Upper lobe of left lung (tissue), 6 donors: ENCODE results near the gene RNF208. TPM values are rescaled to one million over a fixed set of nuclear protein-coding genes. Genes with fewer than 3 reads are reported as not detected.
A peak's percentile ranks its signal among the peaks of the same experiment; 100 is the strongest.

ENCODE experiments used
- ATAC-seq, 2 donors: fragments of 200-7000 bp; cut with Tn5 transposase; one replicate each; pipeline ENCODE4 v1.9.1; 2022; ENCODE audit warnings: mild to moderate bottlenecking in 2 of 2, moderate library complexity in 2 of 2; ENCODE audit not compliant: low FRiP score in 2 of 2
- DNase-seq, 2 donors: peaks; one replicate each; pipeline ENCODE4 v3.0.0-alpha.2; 2019 to 2020
- H3K27ac ChIP-seq, 4 donors: fragments of 200-600 bp; sonication (generic); one replicate each; pipeline ENCODE4 v1.5.1; 2016 to 2019
- H3K27me3 ChIP-seq, 4 donors: fragments of 200-600 bp; sonication (generic); one replicate each; pipeline ENCODE4 v1.5.1; 2017 to 2019
- H3K36me3 ChIP-seq, 4 donors: fragments of 200-600 bp; sonication (generic); one replicate each; pipeline ENCODE4 v1.5.1; 2016 to 2019
- H3K4me1 ChIP-seq, 4 donors: fragments of 200-600 bp; sonication (generic); one replicate each; pipeline ENCODE4 v1.5.1; 2018 to 2019
- H3K4me3 ChIP-seq, 4 donors: fragments of 200-600 bp; sonication (generic); one replicate each; pipeline ENCODE4 v1.5.1; 2017 to 2019; ENCODE audit warnings: mild to moderate bottlenecking in 2 of 4, moderate library complexity in 1 of 4
- H3K9me3 ChIP-seq, 4 donors: fragments of 200-600 bp; sonication (generic); one replicate each; pipeline ENCODE4 v1.5.1; 2018 to 2019
- CTCF ChIP-seq, 6 experiments: fragments of 450-650 bp in 4 of 6; fragments of 200-600 bp in 2 of 6; sonication (generic) in 2 of 6; IDR thresholded peaks; one replicate each; pipeline ENCODE4 v1.5.1; 2016 to 2019; ENCODE audit warnings: antibody characterized with exemption in 6 of 6
- EP300 ChIP-seq, 4 donors: sonication (generic); formaldehyde crosslinking; IDR thresholded peaks; one replicate each; pipeline ENCODE4 v1.5.1; 2017; ENCODE audit warnings: antibody characterized with exemption in 4 of 4, control low read depth in 2 of 4
- POLR2A ChIP-seq, 4 donors: fragments of 450-650 bp; IDR thresholded peaks; one replicate each; pipeline ENCODE4 v1.5.1; 2016 to 2017; ENCODE audit warnings: antibody characterized with exemption in 4 of 4, mild to moderate bottlenecking in 2 of 4
- POLR2AphosphoS5 ChIP-seq, 2 donors: sonication (generic); formaldehyde crosslinking; IDR thresholded peaks; one replicate each; pipeline ENCODE4 v1.5.1; 2017; ENCODE audit warnings: antibody characterized with exemption in 2 of 2
- WGBS, 2 donors: methylation state at CpG; one replicate each; pipeline ENCODE4 v1.1.5; 2017 to 2018; 5-methylcytosine and 5-hydroxymethylcytosine counted together
- total RNA-seq, 6 donors: library from RNA; depleted of rRNA in 4 of 6; stranded (reverse); fragments of >200 nt in 4 of 6; gene quantifications; one replicate each; pipeline versions ENCODE4 v1.1.0 to v1.2.1, GENCODE V29; 2016 to 2021
- donor health status: DM: no; HTN: no; CAD: no; lungs with moderate emphysema.
- donor health status: DM: no; HTN: yes; CAD: no; lungs with severe emphysema.

RNF208 gene
- total RNA-seq, 6 donors from 2014 or later: 2.3 to 12.6 (median 4.5) TPM

- TF ChIP-seq EP300 (IDR thresholded peaks at IDR 0.05): no peak
- TF ChIP-seq POLR2A (IDR thresholded peaks at IDR 0.05): no peak
- TF ChIP-seq CTCF (IDR thresholded peaks at IDR 0.05): no peak
- no peak for TF ChIP-seq POLR2AphosphoS5 (IDR thresholded peaks at IDR 0.05)
- Histone ChIP-seq H3K27ac (peak overlapping the region; percentile 90 to 96 (median 94)), H3K4me3 (peak overlapping the region; percentile 75 to 100 (median 86)), H3K27me3 (no peaks in the 10 kb centered on the region), H3K4me1 (peaks cover 35 to 55% (median 42%) of the 10 kb centered on the region in 4 donors), H3K36me3 (peaks cover 7 to 58% (median 35%) of the 10 kb centered on the region in 4 donors), H3K9me3 (no peaks in the 10 kb centered on the region)
- peak in 1 of 2 donors; percentile 59 for ATAC-seq
- peak in 1 of 2 donors; percentile 44 for DNase-seq
- WGBS, 2 donors: 30 to 36% methylated on average over 7 to 21 of the region's 23 CpGs
Observed at GRCh38 chr9:137189297-137190295, 32.4 kb downstream of the RNF208 start.

DNA sequence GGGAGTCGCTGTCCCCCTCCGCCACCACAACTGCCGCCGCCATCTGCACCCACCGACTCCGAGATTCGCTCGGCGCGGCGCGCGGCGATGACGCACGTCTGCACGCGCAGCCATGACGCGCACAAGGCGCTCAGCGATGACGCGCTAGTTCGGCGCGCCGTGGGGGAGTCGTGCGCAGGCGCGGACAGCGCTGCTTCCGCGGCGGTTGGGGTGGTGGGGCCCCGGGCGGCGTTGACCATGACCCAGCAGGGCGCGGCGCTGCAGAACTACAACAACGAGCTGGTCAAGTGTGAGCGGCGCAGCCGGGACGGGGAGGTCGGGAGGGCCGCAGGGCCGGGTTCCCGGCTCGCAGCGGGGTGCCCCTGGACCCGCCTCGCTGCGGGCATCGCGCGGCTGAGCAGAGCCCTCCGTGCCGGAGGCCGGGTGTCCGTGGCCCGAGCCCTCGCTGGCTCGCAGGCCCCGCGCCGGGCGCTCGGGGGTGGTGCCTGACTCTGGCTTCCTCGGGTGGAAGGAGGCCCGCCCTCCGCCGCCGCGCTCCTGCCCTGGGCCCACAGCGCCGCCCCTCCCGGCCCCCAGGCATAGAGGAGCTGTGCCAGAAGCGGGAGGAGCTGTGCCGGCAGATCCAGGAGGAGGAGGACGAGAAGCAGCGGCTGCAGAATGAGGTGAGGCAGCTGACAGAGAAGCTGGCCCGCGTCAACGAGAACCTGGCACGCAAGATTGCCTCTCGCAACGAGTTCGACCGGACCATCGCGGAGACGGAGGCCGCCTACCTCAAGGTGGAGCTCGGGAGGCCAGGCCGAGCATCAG, 33.3 kb downstream of the RNF208 start, which contains the start of the genes ANAPC2 and SSNA1:
Gene ANAPC2, minus strand, starts transcription at position 71 of the 807 bp plus-strand sequence. Its CDS starts 28 bp downstream, at position 43.
Gene SSNA1, plus strand, starts transcription at position 187 of the 807 bp plus-strand sequence. Its CDS starts 51 bp downstream, at position 238.
- ATAC-seq: peak; percentile 89 to 95
- H3K36me3 ChIP-seq: peaks cover 9 to 67% (median 44%) of the 10 kb centered on the region in 4 donors
- DNase-seq: peak; percentile 94 to 100
- H3K4me3 ChIP-seq: peak within 1 kb of the TSS; percentile 76 to 100 (median 86)
- WGBS, 2 donors: 0 to 1% methylated on average over 7 to 78 of the region's 98 CpGs
- no peaks in the 10 kb centered on the region for H3K9me3 ChIP-seq
- H3K27me3 ChIP-seq: no peaks in the 10 kb centered on the region
- TF ChIP-seq EP300 (IDR thresholded peaks at IDR 0.05) (peak in 1 of 4 donors; percentile 92), CTCF (IDR thresholded peaks at IDR 0.05) (peak in 5 of 6 experiments; percentile 34 to 82 (median 40)), POLR2A (IDR thresholded peaks at IDR 0.05) (peak in 3 of 4 donors; percentile 83 to 96 (median 90)), POLR2AphosphoS5 (IDR thresholded peaks at IDR 0.05) (peak; percentile 99)
- H3K4me1 ChIP-seq: peaks cover 35 to 51% (median 37%) of the 10 kb centered on the region in 4 donors
- H3K27ac ChIP-seq: peak within 1 kb of the TSS; percentile 90 to 96 (median 94)

DNA sequence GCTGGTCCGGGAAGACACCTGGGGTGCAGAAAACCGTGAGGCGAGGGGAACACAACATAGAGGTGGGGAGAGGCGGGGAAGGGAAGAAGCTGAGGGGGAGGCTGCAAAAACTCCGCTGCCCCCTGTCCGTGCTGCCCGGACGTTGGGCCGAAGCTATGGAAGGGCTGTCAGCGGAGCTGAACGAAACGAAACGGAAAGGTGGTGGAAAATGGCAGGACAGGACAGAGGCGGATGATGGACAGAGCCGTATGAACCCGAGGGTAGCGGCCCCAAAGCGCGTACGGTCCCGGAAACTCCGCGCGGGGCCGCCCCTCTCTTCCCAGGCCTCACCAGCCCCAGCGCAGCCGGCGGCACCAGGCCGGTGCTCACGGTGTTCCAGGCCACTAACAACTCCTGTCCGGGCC, 34.0 kb downstream of the RNF208 start:
- no peaks in the 10 kb centered on the region for H3K27me3 ChIP-seq
- no peaks in the 10 kb centered on the region for H3K9me3 ChIP-seq
- peaks cover 15 to 73% (median 50%) of the 10 kb centered on the region in 4 donors for H3K36me3 ChIP-seq
- H3K4me3 ChIP-seq: peak overlapping the region; percentile 76 to 100 (median 86)
- 0 to 1% methylated on average over 11 to 31 of the region's 31 CpGs for WGBS, 2 donors
- ATAC-seq: peak in 1 of 2 donors; percentile 15
- H3K27ac ChIP-seq: peak overlapping the region; percentile 90 to 96 (median 94)
- H3K4me1 ChIP-seq: peaks cover 35 to 51% (median 37%) of the 10 kb centered on the region in 4 donors
- no peak for DNase-seq
- TF ChIP-seq POLR2AphosphoS5 (IDR thresholded peaks at IDR 0.05): no peak
- TF ChIP-seq CTCF (IDR thresholded peaks at IDR 0.05): no peak
- TF ChIP-seq POLR2A (IDR thresholded peaks at IDR 0.05): no peak
- TF ChIP-seq EP300 (IDR thresholded peaks at IDR 0.05): no peak

DNA sequence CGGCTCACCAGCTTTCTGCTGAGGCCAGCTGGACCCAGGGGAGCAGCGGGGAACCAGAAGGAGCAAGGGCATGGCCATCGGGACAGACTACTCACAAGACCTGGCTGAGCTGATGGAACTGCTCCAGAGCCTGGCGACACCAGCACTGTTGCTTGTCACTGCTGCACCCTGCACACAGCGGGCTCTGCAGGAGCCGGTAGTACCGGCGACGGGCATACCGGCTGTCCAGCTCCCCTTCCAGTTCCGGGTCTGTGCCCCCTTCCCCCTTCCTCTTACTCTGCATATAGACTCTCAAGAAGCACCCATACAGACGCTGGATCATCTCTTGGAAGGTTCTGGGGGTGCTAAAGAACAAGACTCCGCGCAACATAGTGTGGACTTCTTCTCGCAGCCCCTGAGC, 34.7 kb downstream of the RNF208 start:
- H3K27me3 ChIP-seq: no peaks in the 10 kb centered on the region
- H3K9me3 ChIP-seq: no peaks in the 10 kb centered on the region
- DNase-seq: peak in 1 of 2 donors; percentile 55
- TF ChIP-seq EP300 (IDR thresholded peaks at IDR 0.05) (no peak), CTCF (IDR thresholded peaks at IDR 0.05) (no peak), POLR2A (IDR thresholded peaks at IDR 0.05) (no peak), POLR2AphosphoS5 (IDR thresholded peaks at IDR 0.05) (no peak)
- H3K4me3 ChIP-seq: peak overlapping the region; percentile 76 to 100 (median 86)
- peaks cover 35 to 51% (median 37%) of the 10 kb centered on the region in 4 donors for H3K4me1 ChIP-seq
- peaks cover 20 to 77% (median 57%) of the 10 kb centered on the region in 4 donors for H3K36me3 ChIP-seq
- peak overlapping the region in 1 of 4 donors; percentile 95 for H3K27ac ChIP-seq
- ATAC-seq: no peak
- WGBS, 2 donors: 84 to 88% methylated on average over 12 to 15 of the region's 15 CpGs
